ENCODE results near the gene FGD5. TPM values are rescaled to one million over a fixed set of nuclear protein-coding genes. Genes with fewer than 3 reads are reported as not detected.
A peak's percentile ranks its signal among the peaks of the same experiment; 100 is the strongest.
"Not testable (repeated sequence)": the region's sequence is repeated elsewhere in the genome, so short reads cannot be mapped to it uniquely, and the experiment has no call there.

Gene FGD5
- total RNA-seq, 4 donors from 2014 or later = 10.0 to 66.8 (median 19.2) TPM

DNA sequence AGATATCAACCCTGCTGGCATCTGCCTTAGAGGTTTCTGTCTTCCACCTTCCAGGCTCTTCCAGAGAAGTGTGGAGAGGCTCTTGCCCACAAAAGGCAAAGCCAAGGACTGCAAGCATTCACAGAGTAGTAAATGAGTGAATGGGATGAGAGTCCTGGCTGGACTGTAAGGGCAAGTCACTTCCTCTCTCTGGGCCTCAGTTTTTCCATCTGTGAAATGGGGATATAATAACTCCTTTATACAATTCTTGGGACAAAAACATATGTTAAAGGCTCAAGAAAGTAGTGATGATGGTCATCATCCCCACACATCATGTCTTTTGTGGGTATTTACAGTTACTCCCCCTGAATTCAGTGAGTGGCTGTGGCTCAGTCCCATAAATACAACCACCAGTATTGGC is 10.7 kb upstream of the FGD5 start:
- H3K4me3 ChIP-seq = no peak overlapping the region
- DNase-seq = no peak
- no peak overlapping the region for H3K27ac ChIP-seq
- no peaks in the 10 kb centered on the region for H3K36me3 ChIP-seq
- H3K4me1 ChIP-seq = no peaks in the 10 kb centered on the region
- TF ChIP-seq, protein P1, sequence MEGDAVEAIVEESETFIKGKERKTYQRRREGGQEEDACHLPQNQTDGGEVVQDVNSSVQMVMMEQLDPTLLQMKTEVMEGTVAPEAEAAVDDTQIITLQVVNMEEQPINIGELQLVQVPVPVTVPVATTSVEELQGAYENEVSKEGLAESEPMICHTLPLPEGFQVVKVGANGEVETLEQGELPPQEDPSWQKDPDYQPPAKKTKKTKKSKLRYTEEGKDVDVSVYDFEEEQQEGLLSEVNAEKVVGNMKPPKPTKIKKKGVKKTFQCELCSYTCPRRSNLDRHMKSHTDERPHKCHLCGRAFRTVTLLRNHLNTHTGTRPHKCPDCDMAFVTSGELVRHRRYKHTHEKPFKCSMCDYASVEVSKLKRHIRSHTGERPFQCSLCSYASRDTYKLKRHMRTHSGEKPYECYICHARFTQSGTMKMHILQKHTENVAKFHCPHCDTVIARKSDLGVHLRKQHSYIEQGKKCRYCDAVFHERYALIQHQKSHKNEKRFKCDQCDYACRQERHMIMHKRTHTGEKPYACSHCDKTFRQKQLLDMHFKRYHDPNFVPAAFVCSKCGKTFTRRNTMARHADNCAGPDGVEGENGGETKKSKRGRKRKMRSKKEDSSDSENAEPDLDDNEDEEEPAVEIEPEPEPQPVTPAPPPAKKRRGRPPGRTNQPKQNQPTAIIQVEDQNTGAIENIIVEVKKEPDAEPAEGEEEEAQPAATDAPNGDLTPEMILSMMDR (IDR thresholded peaks at IDR 0.05) = no peak
- no peak for TF ChIP-seq POLR2A (IDR thresholded peaks at IDR 0.05)
- no peaks in the 10 kb centered on the region for H3K9me3 ChIP-seq
- intact Hi-C loops (cut with DNase I; ENCODE audit: low total_unique reads) = no loop called here
- no peaks in the 10 kb centered on the region for H3K27me3 ChIP-seq

DNA sequence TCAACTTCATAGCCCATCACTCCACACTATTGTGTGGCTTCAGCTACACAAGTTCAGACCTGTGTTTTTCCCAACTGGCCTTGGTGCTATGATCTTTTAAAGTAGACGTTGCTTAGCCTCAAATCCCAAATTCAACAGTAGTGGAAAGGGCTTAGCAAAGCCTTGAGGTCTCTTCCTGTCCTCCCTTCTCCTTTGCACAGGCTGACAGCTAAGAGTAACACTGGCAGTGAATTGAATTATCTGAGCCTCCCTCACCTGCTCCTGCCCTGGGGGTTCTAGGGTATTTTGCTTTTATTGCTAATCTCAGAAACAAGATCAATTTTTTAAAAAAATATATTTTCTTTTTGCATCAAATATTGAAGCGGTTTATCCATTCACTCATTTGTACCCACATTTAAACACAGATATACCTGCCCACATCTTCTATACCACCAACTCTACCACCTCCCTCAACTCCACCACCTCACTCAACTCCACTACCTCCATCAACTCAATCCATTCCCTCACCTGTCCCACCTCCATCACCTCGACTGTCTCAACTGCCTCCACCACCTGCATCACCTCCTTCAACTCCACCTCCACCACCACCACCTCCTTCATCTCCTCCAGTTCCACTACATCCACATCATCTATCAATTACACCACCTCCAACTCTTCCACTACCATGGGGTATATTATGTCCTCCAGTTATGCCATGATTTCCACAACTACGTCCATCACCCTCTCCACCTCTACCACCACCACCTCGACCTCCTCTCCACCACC is 10.1 kb upstream of the FGD5 start:
- no peaks in the 10 kb centered on the region for H3K4me1 ChIP-seq
- no peak for DNase-seq

DNA sequence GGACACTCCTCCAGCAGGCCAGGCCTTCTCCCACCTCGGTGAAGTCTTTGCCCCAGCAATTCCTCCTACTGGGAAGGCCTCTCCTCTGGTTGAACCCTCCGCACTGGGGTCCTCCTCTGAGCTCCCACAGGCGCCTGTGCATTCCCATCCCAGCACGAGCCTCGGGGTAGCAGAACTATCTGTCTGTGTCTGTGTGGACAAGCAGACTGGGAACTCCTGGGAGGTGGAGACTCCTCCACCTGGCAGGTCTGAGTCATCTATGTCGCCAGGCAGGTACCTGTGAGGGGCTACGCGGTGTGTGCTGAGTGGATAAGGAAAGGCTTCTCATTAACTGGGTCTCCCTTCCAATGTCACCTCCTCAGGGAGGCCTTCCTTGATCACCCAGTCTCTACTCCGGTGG is 9.2 kb upstream of the FGD5 start:
- intact Hi-C loops (cut with DNase I; ENCODE audit: low total_unique reads); DNase-seq; H3K27me3 ChIP-seq; H3K4me1 ChIP-seq; H3K9me3 ChIP-seq; H3K36me3 ChIP-seq: not testable (repeated sequence)
- peak overlapping the region; percentile 25 to 46 for H3K4me3 ChIP-seq
- peak overlapping the region in 1 of 2 donors; percentile 57 for H3K27ac ChIP-seq

More for the DNA sequence above, 10.1 kb upstream of the FGD5 start:
- H3K36me3 ChIP-seq = no peaks in the 10 kb centered on the region
- H3K9me3 ChIP-seq = no peaks in the 10 kb centered on the region
- H3K27me3 ChIP-seq = no peaks in the 10 kb centered on the region
- no peak for TF ChIP-seq POLR2A (IDR thresholded peaks at IDR 0.05)
- TF ChIP-seq, protein P1 (IDR thresholded peaks at IDR 0.05) = no peak
- no peak overlapping the region for H3K27ac ChIP-seq
- no peak overlapping the region for H3K4me3 ChIP-seq
- intact Hi-C loops (cut with DNase I; ENCODE audit: low total_unique reads) = no loop called here

DNA sequence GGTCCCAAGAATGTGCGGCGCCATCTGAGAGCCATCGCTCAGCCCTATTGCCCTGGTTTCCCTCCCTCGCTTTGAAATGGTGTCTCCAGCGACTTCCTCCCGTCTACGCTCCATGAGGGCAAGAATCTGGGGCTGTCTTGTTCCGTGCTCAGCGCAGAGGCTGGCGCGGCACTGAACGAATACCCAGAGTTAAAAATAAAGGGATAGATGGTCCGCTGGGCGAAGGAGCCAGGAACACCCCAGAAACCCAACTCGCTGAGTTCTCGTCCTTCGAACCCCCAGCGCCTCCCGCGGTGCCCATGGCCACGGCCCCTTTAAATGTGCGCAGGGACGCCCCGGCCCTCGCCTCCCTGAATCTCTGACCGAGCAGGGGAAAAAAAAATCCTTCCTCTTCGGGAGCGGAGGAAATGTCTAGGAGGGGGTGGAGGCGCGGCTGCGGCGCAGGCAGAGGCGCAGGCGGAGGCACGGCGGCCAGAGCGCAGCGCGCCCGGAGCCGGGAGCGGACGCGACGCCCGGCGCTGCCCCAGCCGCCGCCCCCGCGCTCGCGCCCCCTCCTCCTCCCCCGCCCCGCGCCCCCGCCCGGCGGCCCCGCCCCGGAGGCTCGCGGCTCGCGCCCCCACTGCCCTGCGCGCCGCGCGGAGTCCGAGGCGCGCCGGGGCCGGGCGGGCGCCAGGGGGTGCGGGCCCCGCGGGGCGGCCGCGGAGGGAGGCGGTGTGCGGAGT is 8.5 kb upstream of the FGD5 start:
- H3K4me1 ChIP-seq = no peaks in the 10 kb centered on the region
- H3K36me3 ChIP-seq = no peaks in the 10 kb centered on the region
- intact Hi-C loops (cut with DNase I; ENCODE audit: low total_unique reads) = no loop called here

DNA sequence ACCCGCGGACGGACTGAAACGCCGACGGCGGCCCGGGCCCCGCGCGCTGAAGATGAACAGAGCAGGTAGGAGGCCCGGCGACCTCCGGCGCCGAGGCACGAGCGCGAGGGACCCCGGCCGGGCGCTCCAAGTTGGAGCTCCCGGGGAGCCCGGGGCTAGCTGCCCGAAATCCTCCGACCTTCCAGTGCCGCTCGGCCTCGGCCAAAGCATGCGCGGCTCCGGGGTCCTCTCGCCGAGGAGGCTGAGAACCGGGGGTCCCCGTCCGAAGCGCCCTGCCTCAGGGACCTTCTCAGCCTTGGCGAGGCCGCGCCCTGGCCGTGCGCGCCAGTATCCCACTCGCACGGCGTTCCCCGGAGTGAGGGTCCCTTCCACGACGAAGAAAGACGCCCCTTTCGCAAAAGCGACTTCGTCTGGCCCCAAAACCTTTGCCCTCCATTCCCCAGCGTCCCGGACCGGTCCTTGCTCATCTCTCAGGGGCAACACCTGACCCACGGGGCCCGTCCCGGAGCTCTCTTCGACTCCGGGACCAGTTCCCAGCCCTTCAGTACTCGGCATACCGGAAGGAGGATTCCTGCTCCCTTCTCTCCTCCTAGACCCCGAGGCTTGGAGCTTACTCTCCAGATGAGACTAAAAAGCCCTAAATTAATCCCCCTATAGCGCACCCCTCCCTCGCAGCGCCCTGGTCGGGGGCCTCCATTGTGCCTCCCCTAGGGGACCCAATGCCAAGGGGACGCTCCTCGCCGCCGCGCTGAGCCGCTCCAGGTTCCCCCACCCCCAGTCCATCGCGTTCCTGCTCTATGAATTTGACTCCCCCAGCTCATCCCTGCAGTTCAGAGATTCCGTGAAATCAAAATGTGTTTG is 7.7 kb upstream of the FGD5 start:
- intact Hi-C loops (cut with DNase I; ENCODE audit: low total_unique reads) = no loop called here
- DNase-seq = no peak
- H3K4me3 ChIP-seq = peak overlapping the region; percentile 43 to 73
- H3K36me3 ChIP-seq = no peaks in the 10 kb centered on the region
- H3K4me1 ChIP-seq = no peaks in the 10 kb centered on the region
- no peaks in the 10 kb centered on the region for H3K27me3 ChIP-seq
- peak in 1 of 2 donors; percentile 15 for TF ChIP-seq POLR2A (IDR thresholded peaks at IDR 0.05)
- TF ChIP-seq, protein P1 (IDR thresholded peaks at IDR 0.05) = no peak
- H3K9me3 ChIP-seq = no peaks in the 10 kb centered on the region
- H3K27ac ChIP-seq = peak overlapping the region; percentile 83 to 85

More for the DNA sequence above, 8.5 kb upstream of the FGD5 start:
- peak in 1 of 2 donors; percentile 41 for DNase-seq
- TF ChIP-seq, protein P1 (IDR thresholded peaks at IDR 0.05) = no peak
- TF ChIP-seq POLR2A (IDR thresholded peaks at IDR 0.05) = no peak
- Histone ChIP-seq H3K4me3 (peak overlapping the region; percentile 43 to 73), H3K9me3 (no peaks in the 10 kb centered on the region), H3K27me3 (no peaks in the 10 kb centered on the region), H3K27ac (peak overlapping the region; percentile 83 to 85)

Measured in uterus (tissue), 4 donors.